ENCODE measurements around the gene CENPK. TPM values are rescaled to one million over a fixed set of nuclear protein-coding genes. Genes with fewer than 3 reads are reported as not detected.
"Not testable (repeated sequence)": the region's sequence is repeated elsewhere in the genome, so short reads cannot be mapped to it uniquely, and the experiment has no call there.

The CENPK gene
- total RNA-seq, 1 experiment from 2014 or later, result 28.8 TPM

DNA sequence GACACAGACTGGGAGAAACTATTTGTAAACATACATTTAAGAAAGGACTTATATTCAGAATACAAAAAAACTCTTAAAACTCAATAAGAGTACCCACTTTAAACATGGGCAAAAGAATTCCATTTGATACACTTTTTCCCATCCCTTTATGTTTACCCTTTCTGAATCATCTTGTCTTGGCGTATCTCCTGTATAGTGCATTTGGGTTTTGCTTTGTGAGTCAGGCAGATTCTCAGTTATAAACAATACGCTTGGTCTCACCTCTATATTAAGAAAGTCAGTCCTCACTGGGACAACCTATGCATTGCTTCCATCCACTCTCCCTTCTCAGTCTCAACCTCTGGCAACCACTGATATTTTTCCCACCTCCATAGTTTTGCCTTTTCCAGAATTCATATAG lies 54.0 kb downstream of the CENPK start:
- DNase-seq (ENCODE audit: low spot score), result no peak

DNA sequence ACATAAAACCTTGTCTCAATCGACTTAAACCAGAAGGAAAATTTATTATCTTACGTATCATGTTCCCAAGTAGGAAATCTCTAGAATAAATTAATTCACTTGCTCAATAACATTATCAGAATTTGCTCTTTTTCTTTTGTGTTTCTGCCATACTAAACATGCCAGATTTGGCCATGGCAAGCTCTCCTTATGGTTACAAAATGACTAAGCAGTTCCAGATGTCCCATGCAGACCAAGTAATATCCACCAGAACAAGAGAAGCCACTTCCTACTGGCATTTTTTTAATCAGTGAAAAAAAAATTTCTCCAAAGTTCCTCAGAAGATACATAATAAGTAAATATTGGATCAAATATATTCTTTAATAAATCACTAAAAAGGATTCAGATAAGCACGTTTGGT lies 56.0 kb downstream of the CENPK start:
- peak; percentile 66 for DNase-seq (ENCODE audit: low spot score)

DNA sequence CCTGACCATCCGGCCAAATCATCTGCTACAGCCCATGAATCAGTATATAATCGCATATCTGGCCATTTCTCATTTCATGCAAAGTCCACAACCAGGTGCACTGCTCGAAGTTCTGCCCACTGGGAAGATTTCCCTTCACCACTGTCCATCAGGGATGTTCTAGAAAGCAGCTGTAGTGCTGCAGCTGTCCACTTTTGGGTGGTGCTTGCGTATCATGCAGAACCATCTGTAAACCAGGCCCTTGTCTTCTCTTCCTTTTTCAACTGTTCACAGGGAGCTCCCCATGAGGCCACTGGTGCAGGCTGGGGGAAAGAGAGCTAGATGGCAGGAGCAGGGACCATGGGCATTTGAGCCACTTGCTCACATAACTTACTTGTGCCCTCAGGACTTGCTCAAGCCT lies 73.8 kb downstream of the CENPK start:
- DNase-seq (ENCODE audit: low spot score), result no peak

DNA sequence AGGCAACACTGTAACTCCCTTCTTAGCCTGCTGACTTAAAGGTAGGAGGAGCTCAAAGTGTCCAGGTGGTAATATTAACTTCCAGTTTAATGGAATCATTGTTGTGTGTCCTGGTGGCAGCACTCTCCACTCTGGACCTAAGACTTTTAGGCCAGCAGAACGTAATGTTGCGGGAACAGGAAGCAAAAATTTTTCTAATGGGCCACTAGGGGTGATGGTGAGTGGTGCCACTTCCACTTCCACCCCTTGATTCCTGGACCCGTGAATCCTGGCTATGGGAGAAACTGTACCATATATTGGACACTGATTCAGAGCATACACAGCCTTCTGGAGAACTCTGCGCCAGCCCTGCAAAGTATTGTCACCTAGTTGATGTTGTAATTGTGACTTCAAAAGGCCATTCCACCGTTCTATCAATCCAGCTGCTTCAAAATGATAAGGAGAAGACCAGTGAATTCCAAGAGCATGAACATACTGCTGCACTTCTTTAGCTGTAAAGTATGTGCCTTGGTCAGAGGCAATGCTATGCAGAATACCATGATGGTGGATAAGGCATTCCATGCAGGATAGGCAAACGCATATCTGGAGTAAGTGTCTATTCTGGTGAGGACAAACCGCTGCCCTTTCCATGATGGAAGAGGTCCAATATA lies 74.8 kb downstream of the CENPK start:
- not testable (repeated sequence) for DNase-seq (ENCODE audit: low spot score)

DNA sequence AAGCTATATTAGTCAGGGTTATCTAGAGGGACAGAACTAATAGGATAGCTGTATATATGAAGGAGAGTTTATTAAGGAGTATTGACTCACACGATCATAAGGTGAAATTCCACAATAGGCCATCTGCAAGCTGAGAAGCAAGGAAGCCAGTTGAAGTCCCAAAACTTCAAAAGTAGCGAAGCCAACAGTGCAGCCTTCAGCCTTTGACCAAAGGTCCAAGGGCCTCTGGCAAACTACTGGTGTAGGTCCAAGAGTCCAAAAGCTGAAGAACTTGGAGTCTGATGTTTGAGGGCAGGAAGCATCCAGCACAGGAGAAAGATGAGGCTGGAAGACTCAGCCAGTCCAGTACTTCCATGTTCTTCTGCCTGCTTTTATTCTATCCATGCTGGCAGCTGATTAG lies 76.2 kb downstream of the CENPK start:
- not testable (repeated sequence) for DNase-seq (ENCODE audit: low spot score)

DNA sequence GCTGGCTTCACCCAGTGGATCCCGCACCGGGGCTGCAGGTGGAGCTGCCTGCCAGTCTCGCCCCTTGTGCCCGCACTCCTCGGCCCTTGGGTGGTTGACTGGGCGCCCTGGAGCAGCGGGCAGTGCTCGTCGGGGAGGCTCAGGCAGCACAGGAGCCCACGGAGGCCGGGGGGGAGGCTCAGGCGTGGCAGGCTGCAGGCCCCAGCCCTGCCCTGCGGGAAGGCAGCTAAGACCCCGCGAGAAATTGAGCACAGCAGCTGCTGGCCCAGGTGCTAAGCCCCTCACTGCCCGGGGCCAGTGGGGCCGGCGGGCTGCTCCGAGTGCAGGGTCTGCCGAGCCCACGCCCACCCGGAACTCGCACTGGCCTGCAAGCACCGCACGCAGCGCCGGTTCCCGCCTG lies 77.6 kb downstream of the CENPK start:
- no peak for DNase-seq (ENCODE audit: low spot score)

DNA sequence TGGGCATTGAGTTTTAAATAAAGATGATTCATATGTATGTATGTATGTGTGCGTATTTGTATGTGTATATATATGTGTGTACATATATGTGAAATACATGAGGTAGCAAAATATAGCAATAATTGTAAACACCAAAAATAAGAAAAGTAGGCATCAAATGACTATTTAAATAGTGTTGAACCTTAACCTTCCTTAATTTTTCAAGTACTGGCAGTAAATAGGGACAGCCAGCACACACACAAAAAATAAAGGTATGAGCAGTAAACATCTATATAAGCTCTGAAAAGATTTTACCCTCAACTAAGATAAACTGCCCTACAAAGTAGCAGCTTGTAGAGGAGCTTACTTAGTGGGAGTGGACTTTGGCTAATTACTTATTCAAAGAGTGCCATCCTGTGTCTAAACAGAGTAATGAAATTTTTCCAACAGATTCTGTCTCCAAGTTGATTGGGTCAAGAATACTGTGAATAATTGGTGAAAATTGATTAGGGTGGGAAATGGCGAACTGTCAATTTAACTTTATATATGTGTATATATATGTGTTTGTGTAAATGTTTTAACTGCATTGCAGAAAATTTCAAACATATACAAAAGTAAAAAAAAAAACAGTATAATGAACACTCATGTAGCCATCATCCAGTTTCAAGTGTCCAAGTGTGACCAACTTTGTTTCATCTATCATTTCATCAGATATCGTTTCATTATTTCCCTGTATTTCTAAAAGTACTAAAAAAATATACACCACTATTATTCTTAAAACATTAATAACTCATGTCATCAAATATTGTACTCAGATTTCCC lies 79.2 kb downstream of the CENPK start:
- DNase-seq (ENCODE audit: low spot score), result peak; percentile 80

DNA sequence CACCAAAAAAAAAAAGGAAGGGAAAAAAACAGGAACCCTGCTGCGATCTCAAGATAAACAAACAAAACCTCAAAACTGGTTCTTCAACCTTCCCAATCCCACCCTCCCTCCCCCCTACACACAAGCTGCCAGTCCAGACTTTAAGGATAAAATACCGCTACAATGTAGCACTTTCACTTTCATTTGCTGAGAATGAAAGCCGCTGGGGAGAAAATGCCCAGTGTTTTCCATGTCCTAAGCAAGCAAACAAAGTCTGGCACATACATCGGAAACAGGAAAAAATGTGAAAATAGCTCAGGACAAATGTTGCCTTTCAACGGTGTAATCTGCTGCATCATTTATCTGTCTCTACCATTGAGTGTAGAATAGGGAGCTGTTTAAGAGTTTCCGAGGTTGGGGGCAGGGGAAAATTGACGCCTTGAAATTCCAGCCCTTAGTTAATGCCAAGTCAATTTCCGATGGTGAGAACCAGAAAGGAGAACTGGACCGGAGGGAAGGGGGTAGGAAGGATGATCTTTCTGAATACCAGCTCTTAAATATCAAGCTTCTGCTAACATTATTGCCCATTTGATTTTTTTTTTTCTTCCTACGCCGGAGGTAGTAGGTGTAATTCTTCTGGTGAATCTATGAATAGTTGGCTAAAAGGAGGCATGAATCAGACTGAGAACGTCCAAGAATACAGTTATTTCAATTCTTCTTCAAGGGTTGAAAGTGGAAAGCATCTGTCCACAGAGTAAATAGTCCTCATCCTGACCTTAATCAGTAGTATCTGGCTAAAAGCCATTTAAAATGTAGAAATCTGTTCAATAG lies 80.0 kb downstream of the CENPK start:
- DNase-seq (ENCODE audit: low spot score), result peak; percentile 64

DNA sequence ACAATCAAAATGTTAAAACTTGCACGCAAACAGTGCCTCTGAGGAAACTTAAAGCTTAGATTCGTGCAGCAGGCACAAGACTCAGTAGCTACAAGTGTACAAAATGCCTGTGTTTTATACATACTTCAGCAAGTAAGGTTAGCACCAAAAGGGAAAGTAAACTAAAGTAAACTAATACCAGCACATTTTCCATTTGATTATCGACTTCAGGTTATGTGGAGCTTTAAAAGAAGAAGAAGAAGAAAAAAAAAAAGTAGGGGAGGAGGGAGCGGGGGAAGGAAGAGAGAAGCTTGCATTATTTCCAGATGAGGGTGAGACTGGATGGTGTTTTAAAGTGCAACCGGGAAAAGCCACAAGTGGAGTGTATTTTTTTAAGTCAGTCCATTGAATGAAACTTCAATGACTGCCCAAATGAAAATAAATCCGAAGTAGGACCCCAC lies 80.7 kb downstream of the CENPK start:
- peak; percentile 45 for DNase-seq (ENCODE audit: low spot score)

DNA sequence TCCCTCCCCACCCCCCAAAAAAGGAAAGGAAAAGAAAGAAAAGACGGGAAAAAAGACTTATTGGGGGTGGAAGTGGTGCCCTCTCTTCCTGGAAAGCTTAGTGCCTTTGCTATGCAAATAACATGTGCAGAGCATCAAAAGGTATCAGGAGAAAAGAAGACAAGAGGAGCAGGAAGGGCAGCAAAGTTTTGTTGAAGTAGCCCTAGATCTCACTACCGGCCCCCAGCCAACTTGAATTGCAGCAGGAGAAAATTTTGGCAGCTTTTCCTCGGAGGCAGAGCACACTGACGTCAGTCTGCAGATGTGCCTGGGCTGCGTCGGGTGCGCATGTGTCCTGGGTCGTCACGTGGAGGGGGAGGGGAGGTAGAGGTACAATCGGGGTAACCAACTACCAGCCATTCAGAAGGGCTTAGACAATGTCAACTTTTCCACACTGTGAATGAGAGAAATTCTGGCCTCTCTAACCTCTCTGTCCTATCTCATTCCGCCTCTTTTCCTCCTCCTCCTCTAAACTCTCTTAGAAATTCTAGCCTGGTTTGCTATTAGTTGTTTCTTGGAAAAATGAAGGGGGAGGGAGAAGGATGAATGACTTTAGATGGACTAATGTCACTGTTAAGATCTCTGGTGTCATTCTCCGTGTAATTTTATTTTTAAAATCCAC lies 81.2 kb downstream of the CENPK start, which contains the start of gene ADAMTS6:
Gene ADAMTS6, minus strand, starts transcription at position 286 of the 661 bp plus-strand sequence. CDS start 8,247 bp downstream, outside the sequence.
- DNase-seq (ENCODE audit: low spot score), result peak; percentile 94

DNA sequence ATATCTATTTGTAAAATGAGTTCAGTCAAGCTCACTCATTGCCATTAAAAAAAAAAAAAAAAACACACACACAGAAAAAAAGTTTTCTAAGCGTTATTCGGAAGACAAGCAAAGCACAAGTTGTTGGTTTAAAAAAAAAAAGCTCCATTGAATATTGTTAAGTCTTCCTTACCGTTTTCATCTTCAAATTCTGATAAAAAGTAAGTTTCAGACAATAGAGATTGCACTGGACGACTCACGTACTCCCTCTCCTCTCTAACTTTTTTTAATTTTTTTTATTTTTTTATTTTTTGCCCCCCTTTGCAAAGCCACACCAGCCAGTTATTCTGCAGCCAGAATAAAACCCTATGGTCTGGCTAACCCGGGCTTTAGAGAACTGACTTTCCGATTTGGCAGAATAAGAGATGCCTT lies 81.8 kb downstream of the CENPK start:
- DNase-seq (ENCODE audit: low spot score), result no peak

DNA sequence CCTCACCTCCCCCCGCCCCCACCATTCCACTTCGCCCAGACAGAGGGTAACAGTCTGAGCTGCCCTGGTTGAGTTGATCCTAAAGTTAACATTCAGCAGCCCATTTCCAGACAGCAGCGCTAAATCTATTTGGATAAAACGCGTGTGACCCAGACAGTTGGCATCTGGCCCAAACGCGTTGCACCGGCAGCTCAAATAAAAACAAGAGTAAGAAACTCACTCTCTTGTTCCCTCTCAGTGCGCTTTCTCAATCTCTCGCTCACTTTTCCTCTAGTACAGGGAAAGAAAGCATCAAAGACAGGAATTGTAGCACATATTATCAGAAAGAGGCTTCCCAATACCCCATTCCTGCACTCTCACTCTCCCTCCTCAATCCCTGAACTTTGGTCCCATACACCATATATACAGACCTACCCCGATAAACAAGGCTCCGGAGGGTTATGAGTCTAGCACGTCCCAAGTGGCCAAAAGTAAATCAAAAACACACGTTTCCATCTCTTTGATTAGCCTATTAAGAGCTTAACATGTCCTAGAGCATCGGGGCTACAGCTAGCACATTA lies 82.6 kb downstream of the CENPK start:
- DNase-seq (ENCODE audit: low spot score), result peak; percentile 64

DNA sequence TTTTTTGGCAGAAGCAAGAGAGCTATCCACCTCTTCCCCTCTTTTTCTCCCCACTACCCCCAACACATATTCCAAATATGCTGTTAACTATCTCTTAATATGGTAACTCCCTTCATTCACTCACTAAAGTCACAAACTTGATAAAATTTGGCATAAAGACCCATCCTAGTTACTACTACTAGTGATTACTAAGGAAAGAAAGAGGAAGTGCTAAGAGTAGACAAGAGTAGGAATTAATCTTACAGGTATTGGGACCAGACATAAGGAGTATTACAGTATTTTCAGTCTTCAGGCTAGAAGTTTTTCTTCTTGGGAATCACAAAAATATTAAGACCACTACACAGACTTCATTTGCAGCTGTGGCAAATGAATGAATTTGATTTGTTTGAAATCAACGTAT lies 83.4 kb downstream of the CENPK start:
- no peak for DNase-seq (ENCODE audit: low spot score)

DNA sequence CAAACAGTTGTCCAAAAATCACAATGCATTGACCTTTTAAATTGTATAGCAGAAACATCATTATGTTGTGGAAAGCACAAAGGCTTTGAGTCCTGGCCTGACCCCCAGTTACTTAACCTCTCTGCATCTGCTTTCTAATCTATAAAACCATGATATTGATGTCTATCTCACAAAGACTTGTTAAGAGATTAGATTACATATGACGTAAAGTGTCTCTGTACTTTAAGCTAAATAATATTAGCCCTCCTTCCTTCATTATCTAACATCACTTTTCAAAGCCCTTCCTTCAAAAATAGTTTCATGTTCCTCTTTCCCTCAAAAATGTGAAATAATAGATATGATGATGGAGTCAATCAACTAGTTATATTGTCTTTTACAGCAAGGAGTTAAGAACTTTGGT lies 84.6 kb downstream of the CENPK start:
- DNase-seq (ENCODE audit: low spot score), result no peak

DNA sequence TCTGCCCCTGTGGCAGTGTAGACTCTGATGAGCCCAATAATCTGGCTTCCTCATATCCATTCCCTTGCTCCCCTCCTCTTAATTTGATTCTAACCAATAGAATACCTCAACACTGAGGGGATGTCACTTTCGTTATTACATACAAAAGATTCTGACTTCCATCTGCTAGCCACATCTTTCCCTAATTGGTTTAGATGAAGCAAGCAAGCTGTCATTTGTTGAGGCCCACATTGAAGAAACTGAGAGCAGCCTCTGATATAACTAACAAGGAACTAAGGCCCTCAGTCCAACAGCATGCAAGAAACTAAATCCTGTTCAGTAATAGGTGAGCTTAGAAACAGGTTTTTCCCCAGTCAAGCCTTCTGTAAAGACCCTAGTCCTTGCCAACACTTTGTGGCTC lies 87.1 kb downstream of the CENPK start:
- no peak for DNase-seq (ENCODE audit: low spot score)

DNA sequence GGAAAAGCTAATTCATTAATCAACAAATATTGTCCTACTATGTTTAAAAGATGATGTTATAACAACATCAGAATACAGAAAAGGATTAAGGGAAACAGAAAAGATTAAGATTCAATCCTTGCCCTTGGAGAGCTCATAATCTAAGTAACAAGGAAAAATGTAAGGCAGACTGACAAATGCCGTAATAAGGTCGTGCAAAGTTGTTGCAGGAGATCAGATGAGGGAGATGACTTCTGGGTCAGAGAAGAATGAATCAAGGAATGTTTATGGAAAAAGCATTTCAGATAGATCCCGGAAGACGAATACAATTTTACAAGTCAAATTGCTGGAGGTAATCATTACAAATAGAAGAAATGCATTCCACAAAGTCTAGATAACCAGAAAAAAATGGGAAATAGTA lies 87.6 kb downstream of the CENPK start:
- DNase-seq (ENCODE audit: low spot score), result no peak

DNA sequence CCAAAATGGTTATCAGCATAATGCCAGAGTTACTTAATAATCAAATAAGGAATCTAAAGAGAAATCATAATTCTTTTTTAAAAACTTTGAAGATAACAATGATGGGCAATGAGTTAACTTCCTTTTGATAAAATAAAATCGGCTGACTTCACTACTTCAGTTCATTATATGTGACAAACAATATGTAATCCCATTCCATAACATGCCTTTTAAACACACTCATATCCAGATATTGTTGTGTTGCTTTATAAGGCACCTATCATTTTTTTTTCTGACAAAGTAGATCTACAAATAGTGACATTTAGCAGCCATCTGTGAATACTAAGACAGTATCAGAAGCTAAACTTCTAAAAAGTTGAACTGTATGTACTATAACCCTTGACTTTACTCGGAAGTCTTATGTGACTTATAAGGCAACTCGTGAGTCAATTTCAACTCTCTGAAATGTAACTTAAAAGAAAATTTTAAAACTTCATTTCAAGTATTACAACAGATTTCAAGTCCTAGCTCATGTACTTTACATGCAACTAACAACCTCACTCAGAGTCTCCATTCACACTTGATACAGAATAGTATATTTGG lies 88.7 kb downstream of the CENPK start:
- no peak for DNase-seq (ENCODE audit: low spot score)

DNA sequence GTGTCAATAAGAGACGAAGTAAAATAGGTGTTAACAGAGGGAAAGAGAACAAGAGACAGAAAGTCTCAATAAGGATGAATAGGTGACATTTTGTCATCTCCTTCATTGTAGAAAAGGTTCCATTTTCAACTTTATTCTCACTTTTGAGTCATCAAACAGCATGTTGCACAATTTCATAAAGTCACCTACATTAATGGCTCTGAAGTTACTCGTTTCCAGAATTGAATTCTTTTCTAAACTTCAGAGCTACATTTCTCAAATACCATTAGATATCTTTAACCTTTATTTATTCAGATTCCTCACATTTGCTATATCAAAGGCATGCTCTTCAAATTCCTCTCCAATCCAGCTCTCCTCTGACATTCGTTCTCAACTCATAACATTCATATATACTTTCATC lies 94.3 kb downstream of the CENPK start:
- no peak for DNase-seq (ENCODE audit: low spot score)

Data from H4 (cell line).